ENCODE measurements around the gene OR1B1. TPM values are rescaled to one million over a fixed set of nuclear protein-coding genes. Genes with fewer than 3 reads are reported as not detected.
"Not testable (repeated sequence)": the region's sequence is repeated elsewhere in the genome, so short reads cannot be mapped to it uniquely, and the experiment has no call there.

Gene OR1B1
- total and polyA plus RNA-seq, 2 of the 8 experiments (the other 6 are each of a cell fraction or from before 2014, with no cell fraction given): not detected

- H3K14ac ChIP-seq (ENCODE audit: insufficient read length); H3K23ac ChIP-seq (ENCODE audit: insufficient read length); H3K27me3 ChIP-seq (replicated peaks in 1 of 4; ENCODE audit: control insufficient read depth in 3 of 4, extremely low read depth in 1 of 4, insufficient read depth in 3 of 4, low read length in 3 of 4); H2BK20ac ChIP-seq (ENCODE audit: low read length); H3K23me2 ChIP-seq (ENCODE audit: low read depth, low read length); FAIRE-seq; H3K18ac ChIP-seq (ENCODE audit: extremely low read depth, low read length); H2BK12ac ChIP-seq (ENCODE audit: low read depth, low read length); H2BK120ac ChIP-seq (replicated peaks; ENCODE audit: low read depth, low read length); H3K79me2 ChIP-seq (ENCODE audit: control insufficient read depth in 1 of 2, insufficient read depth in 2 of 2, low read length in 2 of 2); POLR2A ChIA-PET (ENCODE audit: partially characterized antibody); H3K4me1 ChIP-seq (replicated peaks in 1 of 4; ENCODE audit: control insufficient read depth in 3 of 4, insufficient read depth in 4 of 4, low read length in 3 of 4); H3K27ac ChIP-seq (ENCODE audit: low read depth, low read length); H2AK5ac ChIP-seq (ENCODE audit: low read depth, low read length); H4K8ac ChIP-seq (ENCODE audit: extremely low read depth, insufficient read depth, low read length); H4K5ac ChIP-seq (ENCODE audit: insufficient read length, low read depth, low read length); DNase-seq (ENCODE audit: low read depth in 1 of 2, low spot score in 2 of 2); H4K91ac ChIP-seq (replicated peaks; ENCODE audit: insufficient read length, low read length); H3K4me2 ChIP-seq (ENCODE audit: insufficient read depth in 1 of 2, low read depth in 2 of 2, low read length in 2 of 2); H3K9ac ChIP-seq (replicated peaks in 1 of 4; ENCODE audit: extremely low read depth in 1 of 4, low read depth in 3 of 4, low read length in 3 of 4); H3K79me1 ChIP-seq (ENCODE audit: low read depth, low read length); H3K4me3 ChIP-seq (ENCODE audit: extremely low read depth in 1 of 4, insufficient read depth in 2 of 4, low read depth in 3 of 4, low read length in 4 of 4); H3K4ac ChIP-seq (replicated peaks; ENCODE audit: insufficient read length, low read depth, low read length); H4K20me1 ChIP-seq (replicated peaks in 1 of 2; ENCODE audit: control insufficient read depth in 1 of 2, insufficient read depth in 2 of 2, low read length in 2 of 2); H3K36me3 ChIP-seq (ENCODE audit: control insufficient read depth in 2 of 4, insufficient read depth in 4 of 4, low read length in 3 of 4); H3K56ac ChIP-seq (replicated peaks; ENCODE audit: insufficient read length, low read depth, low read length); H2AFZ ChIP-seq (ENCODE audit: low read length); H2BK5ac ChIP-seq (ENCODE audit: low read depth, low read length); H2BK15ac ChIP-seq (ENCODE audit: low read length): not testable (repeated sequence)
- CTCF ChIA-PET (ENCODE audit: partially characterized antibody): interaction anchor here (0.6 kb wide), 1 partner anchor 226 kb away, joined by 3 read pairs; no protein-coding TSS in a partner anchor
- H3K9me3 ChIP-seq (ENCODE audit: insufficient read depth in 2 of 2, low read depth in 1 of 2, low read length in 1 of 2): peaks cover 22 to 38% of the 10 kb centered on the region in 2 experiments
- 88% methylated on average over 8 of the region's 8 CpGs; no CpG with 5 or more reads in 1 of the 2 experiments for WGBS, 2 experiments (ENCODE audit: extremely low coverage in 1 of 2, insufficient coverage in 1 of 2, insufficient read length in 1 of 2, insufficient replicate concordance in 2 of 2, low coverage in 1 of 2, low lambda C conversion rate in 2 of 2, missing lambda C conversion rate in 1 of 2)
Measured at GRCh38 chr9:122583284-122583683, 74.1 kb downstream of the OR1B1 start, which contains the start of gene OR1L8. OR1L8 (minus strand) TSS chr9:122583384; CDS start chr9:122568477, 14,907 bp downstream.

All from H1 (cell line).